Endometrium (tissue), 2 donors: Measurements from ENCODE around the gene NFYB.
A peak's percentile ranks its signal among the peaks of the same experiment; 100 is the strongest.
"Not testable (repeated sequence)": the region's sequence is repeated elsewhere in the genome, so short reads cannot be mapped to it uniquely, and the experiment has no call there.

ENCODE experiments used
- FAIRE-seq: peaks from 2 replicates; lab custom pipeline; 2012; peaks lifted over from hg19 to GRCh38; lab: Jason Lieb, UNC
- donor health status: control.
- donor health status: control.

The NFYB gene

GRCh38 chr12:104114834-104115586, 23.0 kb downstream of the NFYB start:
- FAIRE-seq: not testable (repeated sequence)

- FAIRE-seq: peak; percentile 37
These were observed 28.4 kb downstream of the NFYB start for GRCh38 chr12:104109446-104110271.

DNA sequence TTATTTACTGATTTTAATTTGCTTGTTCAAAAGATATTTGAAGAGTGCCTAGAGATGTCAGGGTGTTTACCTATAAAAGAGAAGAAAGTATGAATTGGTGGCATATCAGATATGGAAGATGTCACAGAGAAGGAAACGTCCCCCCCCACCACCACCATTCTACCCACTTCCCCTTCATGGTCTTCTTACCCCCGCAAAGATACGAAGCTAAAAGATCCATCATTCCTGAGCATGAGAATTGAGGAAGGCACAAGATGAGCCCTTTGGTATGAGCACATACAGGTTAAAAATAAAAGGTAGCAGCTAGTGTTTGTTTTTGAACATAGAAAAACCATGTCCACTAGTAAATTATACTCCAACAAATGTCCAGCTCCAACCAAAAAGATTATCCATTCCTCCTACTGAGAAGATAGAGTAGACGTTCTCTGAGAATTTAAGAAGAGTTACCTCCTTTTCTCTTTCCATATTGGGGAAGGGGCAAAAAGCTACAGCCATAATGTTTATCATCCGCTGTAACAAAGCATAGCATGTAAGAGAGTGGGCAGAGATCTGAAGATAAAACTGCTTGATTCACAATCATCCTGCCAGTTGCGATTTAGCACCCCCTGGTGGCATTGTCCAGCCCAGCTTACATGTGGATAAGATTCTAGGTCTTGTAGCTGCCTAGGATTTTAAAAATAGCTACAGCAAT, 29.1 kb downstream of the NFYB start:
- FAIRE-seq: peak; percentile 8

DNA sequence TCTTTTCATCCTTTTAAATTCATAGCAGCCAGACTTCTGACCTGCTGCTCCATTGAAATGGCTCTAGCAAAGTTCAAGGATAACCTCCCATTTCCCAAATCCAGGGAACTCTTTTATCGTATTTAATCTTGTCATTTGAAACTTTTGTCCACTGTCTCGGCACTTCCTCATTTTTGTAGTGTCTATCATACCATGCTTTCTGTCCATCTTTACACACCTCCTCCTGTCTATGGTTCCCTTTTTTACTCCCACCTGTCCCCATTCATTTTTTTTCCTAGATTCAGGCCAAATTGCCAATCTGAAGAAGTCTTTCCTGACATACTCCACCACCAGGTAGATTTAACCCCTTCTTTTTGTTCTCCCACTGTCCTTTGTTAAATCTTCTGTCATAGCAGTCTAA, 31.0 kb downstream of the NFYB start:
- FAIRE-seq: no peak

DNA sequence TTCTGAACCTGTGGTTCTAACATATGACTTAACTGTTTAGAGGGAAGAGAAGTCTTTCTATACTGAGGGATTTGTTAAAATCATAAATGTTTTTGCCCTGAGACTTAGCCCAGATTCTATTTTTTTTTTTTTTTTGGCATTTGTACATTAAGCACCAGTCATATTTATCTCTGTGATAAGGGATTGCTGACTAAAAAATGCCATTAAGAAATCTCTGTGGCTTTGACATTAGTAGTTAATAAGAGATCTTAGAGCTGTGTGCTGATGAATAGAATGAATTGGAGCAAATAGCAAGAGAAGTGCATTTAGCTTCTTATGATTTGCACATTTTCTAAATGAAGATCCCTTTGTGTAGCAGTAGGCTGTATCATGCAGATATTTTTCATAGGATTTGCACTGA, 32.5 kb downstream of the NFYB start:
- FAIRE-seq: no peak

DNA sequence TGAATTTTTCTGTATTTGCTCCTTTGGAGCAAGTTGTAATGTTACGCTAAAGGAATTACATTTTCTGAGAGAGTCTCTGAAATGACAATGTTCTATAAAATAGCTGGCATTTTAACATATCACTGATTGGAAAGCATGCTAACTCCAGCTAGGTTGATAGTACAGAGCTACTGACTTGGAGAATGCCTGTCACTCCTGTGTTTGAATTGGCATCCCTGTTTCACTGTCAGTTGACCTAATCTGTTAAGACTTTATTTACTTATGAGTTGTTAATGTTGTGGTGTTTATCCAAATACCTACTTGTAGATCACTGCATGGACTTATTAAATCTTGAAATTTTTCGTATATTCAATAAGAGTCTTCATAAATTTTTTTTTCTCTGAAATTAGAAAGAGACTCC, 40.1 kb downstream of the NFYB start:
- FAIRE-seq: no peak

- FAIRE-seq: no peak
These were observed 42.7 kb downstream of the NFYB start for GRCh38 chr12:104095289-104095688.

DNA sequence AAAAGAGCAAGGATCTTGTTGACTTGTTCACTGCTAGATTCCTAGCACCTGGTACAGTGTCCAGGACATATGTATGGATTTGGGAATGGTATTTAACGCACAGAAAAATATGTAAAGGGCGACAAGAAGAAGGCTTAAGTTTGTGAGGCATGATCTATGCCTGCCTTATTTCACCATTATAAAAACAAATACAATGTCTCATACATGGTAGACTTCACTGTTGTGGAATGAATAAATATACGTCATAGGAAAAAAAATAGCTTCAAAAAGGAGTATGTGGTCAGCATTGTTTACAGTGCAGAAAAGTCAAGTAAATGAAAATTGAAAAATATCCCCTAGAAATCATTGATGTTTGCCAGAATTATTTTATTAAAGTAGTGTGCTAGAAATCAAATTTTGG, 43.7 kb downstream of the NFYB start:
- no peak for FAIRE-seq

DNA sequence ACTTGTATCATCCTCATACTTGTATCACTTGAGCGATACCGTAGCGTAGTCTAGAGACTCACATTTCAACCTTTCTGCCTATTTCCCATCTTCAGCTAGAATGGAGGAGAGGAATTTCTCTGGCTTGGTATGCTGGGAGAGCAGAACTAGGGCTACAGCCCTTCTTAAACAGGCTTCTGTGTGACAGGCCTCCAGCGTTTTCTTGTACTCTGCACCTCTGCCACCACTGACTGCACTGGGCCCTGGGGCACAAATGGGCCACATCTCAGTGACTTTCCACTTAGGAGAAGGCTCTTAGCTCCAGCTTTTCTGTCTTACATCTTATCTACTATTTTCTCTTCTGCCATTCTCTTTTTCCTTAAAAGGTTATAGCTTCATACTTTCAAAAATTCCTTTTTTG, 46.9 kb downstream of the NFYB start:
- no peak for FAIRE-seq

- no peak for FAIRE-seq
These were observed 47.3 kb downstream of the NFYB start for GRCh38 chr12:104090685-104091084.

DNA sequence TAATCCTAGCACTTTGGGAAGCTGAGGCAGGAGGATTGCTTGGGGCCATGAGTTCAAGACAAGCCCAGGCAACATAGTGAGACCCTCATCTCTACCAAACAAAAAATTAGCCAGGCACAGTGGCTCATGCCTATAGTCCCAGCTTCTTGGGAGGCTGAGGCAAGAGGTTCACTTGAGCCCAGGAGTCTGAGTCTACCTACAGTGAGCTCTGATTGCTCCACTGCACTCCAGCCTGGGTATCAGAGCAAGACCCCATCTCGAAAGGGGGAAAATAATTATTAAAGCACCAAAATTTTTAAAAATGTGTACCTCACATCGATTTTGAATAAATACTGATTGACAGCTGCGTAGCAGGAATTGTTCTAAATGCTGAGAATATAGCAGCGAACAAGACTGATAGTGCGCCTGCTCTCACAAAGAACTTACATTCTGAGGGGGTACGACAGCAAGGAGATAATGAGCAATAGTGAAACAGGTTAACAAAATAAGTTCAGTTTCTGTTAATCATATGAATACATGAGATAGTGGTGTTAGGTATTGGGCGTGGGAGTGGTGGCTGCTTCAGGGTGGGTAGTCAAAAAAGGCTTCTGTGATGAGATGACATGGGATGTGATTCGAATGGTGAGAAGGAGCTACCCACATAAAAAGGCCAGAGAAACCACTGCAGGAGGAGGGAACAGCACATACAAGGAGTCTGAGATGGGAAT, 54.1 kb downstream of the NFYB start:
- no peak for FAIRE-seq

DNA sequence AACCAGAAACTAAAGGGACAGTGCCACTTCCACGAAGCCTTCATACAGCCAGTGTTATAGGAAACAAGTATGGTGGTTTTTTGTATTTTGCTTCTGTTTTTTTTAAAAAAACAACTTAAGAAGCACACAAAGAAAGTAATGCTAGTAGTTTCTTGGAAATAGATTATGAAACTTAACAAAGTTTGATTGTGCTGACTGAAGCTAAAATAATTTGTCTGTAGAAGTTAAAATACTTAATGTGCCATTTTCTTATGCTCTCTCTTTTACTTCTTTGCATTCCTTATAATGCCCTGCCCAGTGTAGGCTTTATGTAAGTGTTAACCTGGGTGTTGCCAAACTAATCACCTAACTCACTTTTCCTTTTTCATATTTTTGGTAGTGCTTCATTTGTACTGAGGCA, 57.2 kb downstream of the NFYB start:
- no peak for FAIRE-seq

DNA sequence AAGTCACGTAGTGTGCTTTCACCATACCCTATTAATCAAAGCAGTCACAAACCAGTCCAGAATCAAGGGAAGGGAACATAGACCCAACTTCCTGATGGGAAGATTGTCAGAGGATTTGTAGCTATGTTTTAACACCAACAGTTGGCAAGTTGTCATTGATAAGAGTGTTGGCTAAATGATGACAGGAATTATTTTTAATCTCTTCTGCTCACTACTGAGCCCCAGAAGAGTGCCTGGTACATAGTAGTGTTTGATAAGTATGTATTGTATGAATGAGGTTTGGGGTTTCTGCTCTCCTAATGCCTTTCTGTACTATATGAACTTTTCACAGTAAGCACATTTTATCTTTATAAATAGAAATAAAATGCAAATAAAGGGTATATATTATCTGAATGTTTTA, 59.0 kb downstream of the NFYB start:
- FAIRE-seq: no peak

DNA sequence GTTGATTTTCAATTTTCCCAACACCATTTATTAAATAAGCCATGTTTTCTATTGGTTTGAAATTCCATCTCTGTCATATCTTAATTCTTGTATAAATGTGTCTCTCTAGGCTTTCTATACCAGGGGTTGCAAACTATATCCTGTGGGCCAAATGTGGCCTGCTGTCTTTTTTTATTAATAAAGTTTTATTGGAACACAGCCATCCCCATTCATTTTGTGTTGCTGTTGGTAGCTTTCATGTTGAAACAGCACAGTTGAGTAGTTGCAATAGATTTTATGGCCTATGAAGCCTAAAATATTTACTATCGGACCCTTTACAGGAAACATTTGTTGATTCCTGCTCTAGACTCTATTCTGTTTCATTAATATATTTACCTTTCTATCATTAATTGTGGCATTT, 64.3 kb downstream of the NFYB start:
- no peak for FAIRE-seq

DNA sequence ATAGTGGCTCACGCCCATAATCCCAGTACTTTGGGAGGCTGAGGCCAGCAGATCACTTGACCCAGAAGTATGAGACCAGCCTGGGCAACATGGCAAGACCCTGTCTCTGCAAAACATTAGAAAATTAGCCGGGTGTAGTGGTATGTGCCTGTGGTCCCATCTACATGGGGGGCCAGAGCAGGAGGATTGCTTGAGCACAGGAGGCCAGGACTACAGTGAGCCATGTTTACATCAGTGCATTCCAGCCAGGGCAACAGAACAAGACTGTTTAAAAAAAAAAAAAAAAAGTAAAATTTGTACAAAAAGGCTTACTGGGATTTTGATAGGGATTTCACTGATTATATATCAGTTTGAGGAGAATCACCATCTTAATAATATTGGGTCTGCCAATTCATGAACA, 65.9 kb downstream of the NFYB start:
- no peak for FAIRE-seq
